Stimulated activated CD4-positive, alpha-beta T cell treated with anti-CD3 and anti-CD28 coated beads, Interleukin-4, amount 100 ng/mL, for 1 hour (primary cell): ENCODE measurements around the gene TIMM23B.
"Not testable (repeated sequence)": the region's sequence is repeated elsewhere in the genome, so short reads cannot be mapped to it uniquely, and the experiment has no call there.

Source experiments
- DNase-seq: peaks from one replicate; pipeline ENCODE4 v3.0.0-alpha.2; 2020

Gene TIMM23B

GRCh38 chr10:49941447-49942338 lies at the start of gene TIMM23B, which contains the start of gene PARG:
TIMM23B (plus strand) TSS chr10:49942053; CDS start chr10:49942195, 142 bp downstream.
PARG (minus strand) TSS chr10:49942027; CDS start chr10:49941725, 302 bp downstream.
- DNase-seq: peak; percentile 77

GRCh38 chr10:49899999-49900398 lies 41.9 kb upstream of the TIMM23B start:
- not testable (repeated sequence) for DNase-seq

GRCh38 chr10:49900406-49900805 lies 41.4 kb upstream of the TIMM23B start:
- DNase-seq: not testable (repeated sequence)

GRCh38 chr10:49903829-49904228 lies 38.0 kb upstream of the TIMM23B start:
- not testable (repeated sequence) for DNase-seq

- not testable (repeated sequence) for DNase-seq
These were observed 33.4 kb upstream of the TIMM23B start for GRCh38 chr10:49908290-49909080.

GRCh38 chr10:49910295-49910694 lies 31.6 kb upstream of the TIMM23B start:
- not testable (repeated sequence) for DNase-seq

- DNase-seq: not testable (repeated sequence)
These were observed 25.4 kb upstream of the TIMM23B start for GRCh38 chr10:49916451-49916850.

GRCh38 chr10:49917927-49918326 lies 23.9 kb upstream of the TIMM23B start:
- DNase-seq: not testable (repeated sequence)

- DNase-seq: not testable (repeated sequence)
These were observed 19.8 kb upstream of the TIMM23B start for GRCh38 chr10:49922041-49922440.

GRCh38 chr10:49923572-49923971 lies 18.3 kb upstream of the TIMM23B start:
- not testable (repeated sequence) for DNase-seq

- DNase-seq: not testable (repeated sequence)
These were observed 10.6 kb upstream of the TIMM23B start for GRCh38 chr10:49931276-49931675.

GRCh38 chr10:49931959-49932728 lies 9.7 kb upstream of the TIMM23B start:
- DNase-seq: not testable (repeated sequence)

GRCh38 chr10:49942339-49942705 lies 469 bp downstream of the TIMM23B start:
- not testable (repeated sequence) for DNase-seq

- DNase-seq: not testable (repeated sequence)
These were observed 1.8 kb downstream of the TIMM23B start for GRCh38 chr10:49943607-49944006.

GRCh38 chr10:49948142-49948541 lies 6.3 kb downstream of the TIMM23B start:
- not testable (repeated sequence) for DNase-seq

- not testable (repeated sequence) for DNase-seq
These were observed 6.9 kb downstream of the TIMM23B start for GRCh38 chr10:49948737-49949136.

- DNase-seq: not testable (repeated sequence)
These were observed 10.2 kb downstream of the TIMM23B start for GRCh38 chr10:49952006-49952405.

- DNase-seq: not testable (repeated sequence)
These were observed 11.3 kb downstream of the TIMM23B start for GRCh38 chr10:49953122-49953521.

GRCh38 chr10:49970331-49970857 lies 28.5 kb downstream of the TIMM23B start:
- not testable (repeated sequence) for DNase-seq

- DNase-seq: not testable (repeated sequence)
These were observed 29.6 kb downstream of the TIMM23B start for GRCh38 chr10:49971466-49971865.

- not testable (repeated sequence) for DNase-seq
These were observed 30.2 kb downstream of the TIMM23B start for GRCh38 chr10:49972094-49972493.

GRCh38 chr10:49977756-49978155 lies 35.9 kb downstream of the TIMM23B start:
- not testable (repeated sequence) for DNase-seq
